GM12878 (cell line): ENCODE results near the gene SRSF2.

Source experiments
- POLR2A ChIP-seq: IDR thresholded peaks from 2 replicates; pipeline ENCODE4 v1.6.1; 2011; ENCODE audit warnings: low read depth, mild to moderate bottlenecking, low read length
- POLR2AphosphoS2 ChIP-seq: IDR thresholded peaks from 2 replicates; pipeline ENCODE4 v1.6.1; 2011; ENCODE audit warnings: low read depth, mild to moderate bottlenecking, low read length, improper control_type of control experiment, moderate library complexity
- POLR2AphosphoS5 ChIP-seq: IDR thresholded peaks from 2 replicates; pipeline ENCODE4 v1.6.1; 2011; ENCODE audit warnings: mild to moderate bottlenecking, low read length, inconsistent platforms
- RAD51 ChIP-seq: fragments of 450-650 bp; IDR thresholded peaks from 2 replicates; pipeline ENCODE4 v1.6.1; 2016; ENCODE audit warnings: moderate library complexity, mild to moderate bottlenecking, inconsistent platforms
- TF ChIP-seq, protein P1 (sequence below), 3 experiments: IDR thresholded peaks in 2 of 3; conservative IDR thresholded peaks in 1 of 3; 2 replicates each; pipeline ENCODE4 v1.5.1; 2011; ENCODE audit warnings: low read depth in 3 of 3, low read length in 3 of 3, mild to moderate bottlenecking in 3 of 3, control low read depth in 2 of 3, moderate library complexity in 2 of 3, inconsistent platforms in 1 of 3, mixed read lengths in 1 of 3; ENCODE audit not compliant: control insufficient read depth in 2 of 3, insufficient read depth in 1 of 3; ENCODE audit errors: extremely low read depth in 1 of 3
- TF ChIP-seq, protein P2 (sequence below): IDR thresholded peaks from 2 replicates; pipeline ENCODE4 v1.6.1; 2012; ENCODE audit warnings: low read depth, low read length, improper control_type of control experiment
- TF ChIP-seq, protein P3 (sequence below): IDR thresholded peaks from 2 replicates; pipeline ENCODE4 v1.6.1; 2012; ENCODE audit warnings: low read depth, low read length, improper control_type of control experiment
- TF ChIP-seq, protein P4 (sequence below): IDR thresholded peaks from 2 replicates; pipeline ENCODE4 v1.6.1; 2012; ENCODE audit warnings: low read length, inconsistent platforms

DNA sequence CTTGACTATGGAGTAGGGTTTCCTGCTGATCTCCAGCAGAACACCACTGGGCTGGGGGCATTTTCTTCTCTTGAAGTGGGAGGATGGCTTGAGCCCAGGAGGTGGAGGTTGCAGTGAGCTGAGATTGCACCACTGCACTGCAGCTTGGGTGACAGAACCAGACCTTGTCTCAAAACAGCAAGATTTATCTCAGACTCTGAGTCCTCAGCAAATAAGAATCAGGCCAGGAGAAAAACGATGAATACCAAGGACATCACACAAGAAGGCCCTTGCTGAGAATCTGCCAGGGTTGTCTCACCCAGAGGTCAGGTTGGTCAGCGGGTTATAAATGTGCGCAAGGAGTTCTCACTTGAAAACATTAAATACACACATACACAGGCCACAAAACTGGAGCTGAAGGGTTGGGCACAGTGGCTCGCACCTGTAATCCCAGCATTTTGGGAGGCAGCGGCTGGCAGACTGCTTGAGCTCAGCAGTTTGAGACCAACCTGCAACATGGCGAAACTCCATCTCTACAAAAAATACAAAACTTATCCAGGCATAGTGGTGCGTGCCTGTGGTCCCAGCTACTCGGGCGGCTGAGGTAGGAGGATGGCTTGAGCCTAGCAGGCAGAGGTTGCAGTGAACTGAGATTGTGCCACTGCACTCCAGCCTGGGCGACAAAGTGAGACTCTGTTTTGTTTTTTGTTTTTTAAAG lies 34.0 kb downstream of the SRSF2 start:
- TF ChIP-seq POLR2AphosphoS2 (no peak), POLR2AphosphoS5 (no peak), POLR2A (no peak), RAD51 (no peak)
- TF ChIP-seq, protein P1, sequence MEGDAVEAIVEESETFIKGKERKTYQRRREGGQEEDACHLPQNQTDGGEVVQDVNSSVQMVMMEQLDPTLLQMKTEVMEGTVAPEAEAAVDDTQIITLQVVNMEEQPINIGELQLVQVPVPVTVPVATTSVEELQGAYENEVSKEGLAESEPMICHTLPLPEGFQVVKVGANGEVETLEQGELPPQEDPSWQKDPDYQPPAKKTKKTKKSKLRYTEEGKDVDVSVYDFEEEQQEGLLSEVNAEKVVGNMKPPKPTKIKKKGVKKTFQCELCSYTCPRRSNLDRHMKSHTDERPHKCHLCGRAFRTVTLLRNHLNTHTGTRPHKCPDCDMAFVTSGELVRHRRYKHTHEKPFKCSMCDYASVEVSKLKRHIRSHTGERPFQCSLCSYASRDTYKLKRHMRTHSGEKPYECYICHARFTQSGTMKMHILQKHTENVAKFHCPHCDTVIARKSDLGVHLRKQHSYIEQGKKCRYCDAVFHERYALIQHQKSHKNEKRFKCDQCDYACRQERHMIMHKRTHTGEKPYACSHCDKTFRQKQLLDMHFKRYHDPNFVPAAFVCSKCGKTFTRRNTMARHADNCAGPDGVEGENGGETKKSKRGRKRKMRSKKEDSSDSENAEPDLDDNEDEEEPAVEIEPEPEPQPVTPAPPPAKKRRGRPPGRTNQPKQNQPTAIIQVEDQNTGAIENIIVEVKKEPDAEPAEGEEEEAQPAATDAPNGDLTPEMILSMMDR (IDR thresholded peaks at IDR 0.05 in 2 of 3, conservative IDR thresholded peaks at IDR 0.05 in 1 of 3; ENCODE audit: control insufficient read depth in 2 of 3, extremely low read depth in 1 of 3, insufficient read depth in 1 of 3, low read depth in 3 of 3, low read length in 3 of 3) = no peak
- TF ChIP-seq, protein P2, sequence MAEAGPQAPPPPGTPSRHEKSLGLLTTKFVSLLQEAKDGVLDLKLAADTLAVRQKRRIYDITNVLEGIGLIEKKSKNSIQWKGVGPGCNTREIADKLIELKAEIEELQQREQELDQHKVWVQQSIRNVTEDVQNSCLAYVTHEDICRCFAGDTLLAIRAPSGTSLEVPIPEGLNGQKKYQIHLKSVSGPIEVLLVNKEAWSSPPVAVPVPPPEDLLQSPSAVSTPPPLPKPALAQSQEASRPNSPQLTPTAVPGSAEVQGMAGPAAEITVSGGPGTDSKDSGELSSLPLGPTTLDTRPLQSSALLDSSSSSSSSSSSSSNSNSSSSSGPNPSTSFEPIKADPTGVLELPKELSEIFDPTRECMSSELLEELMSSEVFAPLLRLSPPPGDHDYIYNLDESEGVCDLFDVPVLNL = no peak
- TF ChIP-seq, protein P3, sequence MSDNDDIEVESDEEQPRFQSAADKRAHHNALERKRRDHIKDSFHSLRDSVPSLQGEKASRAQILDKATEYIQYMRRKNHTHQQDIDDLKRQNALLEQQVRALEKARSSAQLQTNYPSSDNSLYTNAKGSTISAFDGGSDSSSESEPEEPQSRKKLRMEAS = no peak
- TF ChIP-seq, protein P4, sequence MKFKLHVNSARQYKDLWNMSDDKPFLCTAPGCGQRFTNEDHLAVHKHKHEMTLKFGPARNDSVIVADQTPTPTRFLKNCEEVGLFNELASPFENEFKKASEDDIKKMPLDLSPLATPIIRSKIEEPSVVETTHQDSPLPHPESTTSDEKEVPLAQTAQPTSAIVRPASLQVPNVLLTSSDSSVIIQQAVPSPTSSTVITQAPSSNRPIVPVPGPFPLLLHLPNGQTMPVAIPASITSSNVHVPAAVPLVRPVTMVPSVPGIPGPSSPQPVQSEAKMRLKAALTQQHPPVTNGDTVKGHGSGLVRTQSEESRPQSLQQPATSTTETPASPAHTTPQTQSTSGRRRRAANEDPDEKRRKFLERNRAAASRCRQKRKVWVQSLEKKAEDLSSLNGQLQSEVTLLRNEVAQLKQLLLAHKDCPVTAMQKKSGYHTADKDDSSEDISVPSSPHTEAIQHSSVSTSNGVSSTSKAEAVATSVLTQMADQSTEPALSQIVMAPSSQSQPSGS = no peak
